MM.1S (cell line): Measurements from ENCODE around the gene IL6ST.

Experiments used
- DNase-seq: peaks from one replicate; pipeline ENCODE4 v3.0.0-alpha.2; 2015
- H2AFZ ChIP-seq: fragments of 300-600 bp; sonication (generic); 2 replicates; pipeline ENCODE4 v1.6.0; 2016; ENCODE audit warnings: antibody characterized with exemption, low read length
- H3F3A ChIP-seq: fragments of 300-600 bp; sonication (generic); 2 replicates; pipeline ENCODE4 v1.6.1; 2016; ENCODE audit warnings: mild to moderate bottlenecking, antibody characterized with exemption, low read length, moderate library complexity, mixed read lengths; ENCODE audit not compliant: insufficient read depth
- H3K27ac ChIP-seq: fragments of 300-600 bp; sonication (generic); 2 replicates; pipeline ENCODE4 v1.5.1; 2016; ENCODE audit warnings: mild to moderate bottlenecking, low read length
- H3K27me3 ChIP-seq: fragments of 300-600 bp; sonication (generic); replicated peaks from 2 replicates; pipeline ENCODE4 v1.6.0; 2016; ENCODE audit warnings: low read length; ENCODE audit not compliant: insufficient read depth
- H3K36me3 ChIP-seq: fragments of 300-600 bp; sonication (generic); replicated peaks from 2 replicates; pipeline ENCODE4 v1.6.1; 2016; ENCODE audit warnings: mild to moderate bottlenecking, low read length, mixed read lengths; ENCODE audit not compliant: insufficient read depth
- H3K4me1 ChIP-seq: fragments of 300-600 bp; sonication (generic); 2 replicates; pipeline ENCODE4 v1.6.1; 2016; ENCODE audit warnings: low read length, mixed read lengths
- H3K4me2 ChIP-seq: fragments of 300-600 bp; sonication (generic); 2 replicates; pipeline ENCODE4 v1.6.0; 2016; ENCODE audit warnings: low read depth, low read length
- H3K4me3 ChIP-seq: fragments of 300-600 bp; sonication (generic); 2 replicates; pipeline ENCODE4 v1.5.1; 2016; ENCODE audit warnings: low read length, mixed read lengths
- H3K79me2 ChIP-seq: fragments of 300-600 bp; sonication (generic); 2 replicates; pipeline ENCODE4 v1.6.1; 2016; ENCODE audit warnings: mixed run types, low read length, mixed read lengths
- H3K9ac ChIP-seq: fragments of 300-600 bp; sonication (generic); 2 replicates; pipeline ENCODE4 v1.6.1; 2016; ENCODE audit warnings: low read length, mixed read lengths
- H3K9me2 ChIP-seq: fragments of 300-600 bp; sonication (generic); replicated peaks from 2 replicates; pipeline ENCODE4 v1.6.1; 2016; ENCODE audit warnings: mild to moderate bottlenecking, low read length, mixed read lengths; ENCODE audit not compliant: insufficient read depth
- H3K9me3 ChIP-seq: fragments of 300-600 bp; sonication (generic); replicated peaks from 2 replicates; pipeline ENCODE4 v1.6.1; 2016; ENCODE audit warnings: mild to moderate bottlenecking, low read length, mixed read lengths; ENCODE audit not compliant: insufficient read depth
- H4K20me1 ChIP-seq: fragments of 300-600 bp; sonication (generic); 2 replicates; pipeline ENCODE4 v1.6.1; 2016; ENCODE audit warnings: mild to moderate bottlenecking, low read length, moderate library complexity, mixed read lengths; ENCODE audit not compliant: insufficient read depth
- EZH2 ChIP-seq: fragments of 300-600 bp; sonication (generic); optimal IDR thresholded peaks from 2 replicates; pipeline ENCODE3; 2017; ENCODE audit warnings: low read depth, mild to moderate bottlenecking, antibody characterized with exemption, low read length, mixed read lengths
- EZH2phosphoT487 ChIP-seq: fragments of 300-600 bp; sonication (generic); IDR thresholded peaks from 2 replicates; pipeline ENCODE4 v1.6.1; 2018; ENCODE audit warnings: antibody characterized with exemption, low read length
- TF ChIP-seq, protein P1 (sequence below): fragments of 300-600 bp; sonication (generic); IDR thresholded peaks from 2 replicates; pipeline ENCODE4 v1.5.1; 2016; ENCODE audit warnings: antibody characterized with exemption, low read length, mixed read lengths

The IL6ST gene

DNA sequence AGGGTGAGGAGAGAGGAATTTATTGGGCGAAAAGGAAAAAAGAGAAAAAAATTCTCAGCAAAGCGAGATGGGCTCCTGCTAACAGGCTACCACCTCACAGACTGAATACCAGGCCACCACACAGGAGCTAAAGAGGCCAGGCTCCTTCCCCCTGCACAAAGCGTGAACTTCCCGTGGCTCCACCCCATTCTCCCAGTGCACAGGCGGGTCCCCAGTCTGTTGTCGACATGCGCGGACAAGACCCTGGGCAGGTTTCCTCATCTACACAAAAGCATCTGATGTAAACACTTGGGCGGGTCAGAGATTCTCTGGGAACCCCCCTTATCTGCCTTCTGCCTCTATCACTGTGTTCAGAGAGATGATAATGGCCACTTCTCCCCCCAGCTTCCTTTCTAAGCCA is 109.4 kb downstream of the IL6ST start:
- TF ChIP-seq EZH2phosphoT487 (no peak), EZH2 (no peak)
- TF ChIP-seq, protein P1, sequence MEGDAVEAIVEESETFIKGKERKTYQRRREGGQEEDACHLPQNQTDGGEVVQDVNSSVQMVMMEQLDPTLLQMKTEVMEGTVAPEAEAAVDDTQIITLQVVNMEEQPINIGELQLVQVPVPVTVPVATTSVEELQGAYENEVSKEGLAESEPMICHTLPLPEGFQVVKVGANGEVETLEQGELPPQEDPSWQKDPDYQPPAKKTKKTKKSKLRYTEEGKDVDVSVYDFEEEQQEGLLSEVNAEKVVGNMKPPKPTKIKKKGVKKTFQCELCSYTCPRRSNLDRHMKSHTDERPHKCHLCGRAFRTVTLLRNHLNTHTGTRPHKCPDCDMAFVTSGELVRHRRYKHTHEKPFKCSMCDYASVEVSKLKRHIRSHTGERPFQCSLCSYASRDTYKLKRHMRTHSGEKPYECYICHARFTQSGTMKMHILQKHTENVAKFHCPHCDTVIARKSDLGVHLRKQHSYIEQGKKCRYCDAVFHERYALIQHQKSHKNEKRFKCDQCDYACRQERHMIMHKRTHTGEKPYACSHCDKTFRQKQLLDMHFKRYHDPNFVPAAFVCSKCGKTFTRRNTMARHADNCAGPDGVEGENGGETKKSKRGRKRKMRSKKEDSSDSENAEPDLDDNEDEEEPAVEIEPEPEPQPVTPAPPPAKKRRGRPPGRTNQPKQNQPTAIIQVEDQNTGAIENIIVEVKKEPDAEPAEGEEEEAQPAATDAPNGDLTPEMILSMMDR = no peak
- Histone ChIP-seq H4K20me1 (no peaks in the 10 kb centered on the region), H3K9ac (no peak overlapping the region), H3K4me3 (no peak overlapping the region), H3K9me2 (no peaks in the 10 kb centered on the region), H3K36me3 (no peaks in the 10 kb centered on the region), H3F3A (no peaks in the 10 kb centered on the region), H3K27me3 (no peaks in the 10 kb centered on the region), H3K4me1 (no peaks in the 10 kb centered on the region), H2AFZ (no peak overlapping the region), H3K27ac (no peak overlapping the region), H3K79me2 (no peaks in the 10 kb centered on the region), H3K4me2 (no peak overlapping the region), H3K9me3 (no peaks in the 10 kb centered on the region)
- DNase-seq = no peak
